Endothelial cell of hepatic sinusoid (primary cell): Measurements from ENCODE around the gene CACNA1C.

ENCODE experiments used
- in situ Hi-C: cut with HindIII; loops from 2 replicates; pipeline ENCODE4 v1.10.0; 2017; ENCODE audit warnings: low sequenced_read_pairs

The CACNA1C gene

DNA sequence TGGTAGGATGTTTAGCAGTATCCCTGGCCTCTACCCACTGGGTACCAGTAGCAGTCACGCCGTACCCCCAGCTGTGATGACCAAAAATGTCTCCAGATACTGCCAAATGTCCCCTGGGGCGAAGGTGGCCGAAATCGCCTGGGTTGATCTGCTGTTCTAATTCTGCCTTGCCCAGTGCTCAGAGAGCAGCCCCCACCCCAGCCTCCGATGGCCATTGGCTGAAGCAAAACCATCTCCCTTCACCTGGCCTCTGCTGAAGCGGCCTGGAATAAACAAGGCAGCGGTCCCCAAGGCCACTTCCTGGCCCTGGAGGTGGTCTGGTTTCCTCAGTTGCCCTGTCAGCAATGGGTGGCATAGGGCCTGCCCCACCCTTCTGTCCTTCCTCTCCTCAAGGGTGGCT is 298.4 kb downstream of the CACNA1C start:
- in situ Hi-C loops, result no loop called here

GRCh38 chr12:2352203-2352602 is 299.4 kb downstream of the CACNA1C start:
- in situ Hi-C loops, result no loop called here

- in situ Hi-C loops, result no loop called here
These were observed 300.5 kb downstream of the CACNA1C start for GRCh38 chr12:2353281-2353680.

DNA sequence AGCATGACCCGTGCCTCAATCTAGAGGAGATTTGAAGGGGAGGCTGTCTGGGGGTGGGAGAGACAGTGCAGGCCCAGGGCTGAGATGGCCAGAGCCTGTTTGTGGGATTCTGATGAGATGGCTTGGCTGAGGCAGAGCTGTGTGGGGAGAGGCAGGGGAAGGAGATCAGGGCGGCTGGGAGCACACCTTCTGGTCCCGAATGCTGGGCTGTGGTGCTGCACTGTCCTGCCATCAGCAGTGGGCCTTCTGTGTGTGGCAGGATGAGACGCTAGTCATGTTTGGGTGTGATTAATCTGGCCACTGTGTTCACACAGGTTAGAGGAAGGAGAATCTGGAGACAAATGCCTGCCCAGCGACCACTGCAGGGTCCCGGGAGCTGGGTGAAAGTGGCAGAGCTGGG is 300.9 kb downstream of the CACNA1C start:
- in situ Hi-C loops, result no loop called here

- in situ Hi-C loops, result no loop called here
These were observed 301.6 kb downstream of the CACNA1C start for GRCh38 chr12:2354151-2354991.

DNA sequence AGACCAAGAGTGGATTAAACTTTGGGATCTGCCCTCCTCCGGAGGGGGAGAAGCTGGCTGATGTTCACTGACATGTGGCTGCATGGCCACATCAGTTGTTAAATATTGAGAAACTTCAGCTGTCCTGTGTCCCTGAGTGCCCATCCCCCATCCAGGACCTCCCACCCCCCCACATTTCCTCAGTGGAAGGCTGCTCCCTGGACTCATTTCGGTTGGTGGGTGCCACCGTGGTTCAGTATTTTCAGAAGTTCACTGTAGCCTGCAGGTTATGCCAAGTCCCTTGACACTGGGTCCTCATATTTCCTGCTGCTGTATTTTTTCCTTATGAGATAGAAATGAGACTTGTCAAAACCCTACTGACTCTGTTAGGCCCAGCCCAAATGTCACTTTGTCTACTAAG is 302.4 kb downstream of the CACNA1C start:
- in situ Hi-C loops, result loop anchor here (5.0 kb wide), 1 partner anchor 42 kb away; no protein-coding TSS in a partner anchor

- in situ Hi-C loops, result loop anchor here (5.0 kb wide), 1 partner anchor 42 kb away; no protein-coding TSS in a partner anchor
These were observed 302.8 kb downstream of the CACNA1C start for GRCh38 chr12:2355604-2356003.

- in situ Hi-C loops, result loop anchor here (5.0 kb wide), 1 partner anchor 41 kb away; no protein-coding TSS in a partner anchor
These were observed 303.9 kb downstream of the CACNA1C start for GRCh38 chr12:2356601-2357125.

DNA sequence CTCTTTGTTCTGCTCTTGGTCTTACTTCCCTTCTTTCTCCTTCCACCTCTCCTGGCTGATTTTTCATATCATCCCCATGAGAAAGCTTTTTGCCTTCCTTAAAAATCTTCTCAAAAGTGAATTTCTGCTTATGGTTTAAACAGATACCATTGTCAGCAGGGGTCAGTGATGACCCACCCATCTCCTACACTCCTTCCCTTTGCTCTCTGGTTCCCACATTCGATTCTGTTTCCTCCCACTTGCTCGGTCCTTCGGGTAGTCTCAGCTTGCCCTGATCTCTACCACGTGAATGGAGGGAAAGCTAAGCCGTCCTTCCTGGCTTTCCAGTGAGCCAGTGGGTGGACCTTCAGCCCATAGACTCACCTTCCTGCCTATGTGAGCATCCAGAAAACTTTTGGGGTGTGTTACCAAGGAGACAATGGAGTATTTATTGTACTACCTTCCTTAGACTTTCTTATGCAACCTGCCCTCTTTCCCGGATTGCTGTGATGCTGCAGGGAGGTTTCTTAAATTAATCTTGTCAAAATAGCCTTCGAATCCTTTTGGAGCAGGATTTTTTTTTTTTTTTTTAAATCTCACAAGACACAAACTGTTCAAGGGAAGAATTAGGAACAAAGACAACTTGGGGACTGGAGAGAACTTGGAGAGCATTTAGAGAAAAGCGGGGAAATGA is 306.3 kb downstream of the CACNA1C start:
- in situ Hi-C loops, result loop anchor here (5.0 kb wide), 1 partner anchor 38 kb away; no protein-coding TSS in a partner anchor

GRCh38 chr12:2359725-2360629 is 307.2 kb downstream of the CACNA1C start:
- in situ Hi-C loops, result loop anchor here (5.0 kb wide), 1 partner anchor 37 kb away; no protein-coding TSS in a partner anchor

GRCh38 chr12:2360630-2361170 is 307.9 kb downstream of the CACNA1C start:
- in situ Hi-C loops, result no loop called here

GRCh38 chr12:2363836-2364609 is 311.2 kb downstream of the CACNA1C start:
- in situ Hi-C loops, result no loop called here

DNA sequence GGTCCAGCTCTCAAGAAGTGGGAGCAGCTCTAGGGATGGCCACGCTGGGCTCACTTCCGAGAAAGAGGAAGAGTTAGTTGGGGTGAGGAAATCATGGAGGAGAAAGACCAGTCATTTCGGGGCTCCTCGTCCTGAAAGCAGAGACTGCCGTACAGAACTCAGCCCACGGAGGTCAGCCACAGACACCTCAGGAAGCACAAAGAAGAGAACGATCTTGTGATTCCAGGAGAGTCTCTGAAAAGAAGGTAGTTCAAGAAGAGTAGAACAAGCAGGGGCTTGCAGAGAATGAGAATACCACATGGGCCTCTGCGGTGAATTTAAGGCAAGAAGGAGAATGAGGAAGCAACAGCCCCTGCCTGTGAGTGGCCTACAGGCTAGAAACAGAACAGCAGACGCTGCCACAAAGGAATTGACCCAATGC is 311.9 kb downstream of the CACNA1C start:
- in situ Hi-C loops, result no loop called here

GRCh38 chr12:2366711-2367110 is 313.9 kb downstream of the CACNA1C start:
- in situ Hi-C loops, result no loop called here

DNA sequence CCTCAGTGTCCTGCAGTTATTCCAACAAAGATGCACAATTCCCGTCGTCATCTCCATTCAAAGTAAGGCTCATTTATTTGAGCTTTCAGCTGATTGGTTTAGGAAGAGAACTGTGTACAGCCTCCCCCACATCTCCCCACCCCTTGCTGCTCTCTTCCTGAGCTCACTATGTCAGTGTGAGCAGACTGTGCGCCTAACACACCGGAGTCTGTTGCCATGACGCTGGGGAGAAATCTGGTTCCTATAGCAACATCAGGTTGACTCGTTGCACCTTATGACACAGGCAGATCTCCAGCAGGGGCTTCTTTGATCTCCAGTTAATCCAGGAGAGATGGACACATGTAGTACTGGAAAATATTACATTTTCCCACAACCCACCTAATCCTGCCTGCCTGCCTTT is 319.4 kb downstream of the CACNA1C start:
- in situ Hi-C loops, result no loop called here

DNA sequence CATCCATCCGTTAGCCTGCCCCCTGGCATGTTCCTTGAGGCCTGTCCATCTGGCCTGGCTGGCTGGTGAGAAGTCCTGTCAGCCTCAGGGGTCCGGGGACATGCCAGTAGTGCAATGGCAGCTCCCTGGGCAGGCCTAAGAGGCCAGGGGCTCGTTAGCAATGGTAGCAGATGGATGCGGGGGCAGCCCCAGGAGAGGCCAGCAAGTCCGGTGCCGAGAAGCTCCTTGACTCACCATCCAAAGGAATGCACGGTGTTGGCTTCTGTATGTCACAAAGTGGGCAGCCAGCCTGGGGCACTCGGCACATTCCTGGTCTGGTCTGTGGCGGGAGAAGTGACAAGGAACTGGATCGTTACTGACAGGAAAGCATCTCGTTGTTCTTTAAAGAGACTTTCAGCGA is 319.9 kb downstream of the CACNA1C start:
- in situ Hi-C loops, result no loop called here

DNA sequence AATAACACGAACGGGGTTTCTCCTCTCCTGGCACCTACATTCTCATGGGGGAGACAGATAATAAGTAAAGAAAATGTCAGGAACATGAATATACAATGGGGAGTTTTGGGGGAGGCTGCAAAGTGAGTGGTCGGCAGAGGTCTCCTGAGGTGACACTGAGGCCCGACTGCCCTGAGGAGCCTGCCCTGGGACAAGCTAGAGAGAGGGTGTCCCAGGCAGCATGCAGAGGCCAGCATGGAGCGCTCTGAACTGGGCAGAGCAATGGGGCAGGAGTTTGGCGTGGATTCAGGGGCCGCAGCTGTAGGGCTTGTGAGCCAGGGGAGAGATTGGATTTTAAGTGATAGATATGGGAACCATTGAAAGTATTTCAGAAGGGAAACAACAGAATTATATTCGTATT is 320.5 kb downstream of the CACNA1C start:
- in situ Hi-C loops, result no loop called here

- in situ Hi-C loops, result no loop called here
These were observed 321.5 kb downstream of the CACNA1C start for GRCh38 chr12:2374092-2374906.

GRCh38 chr12:2375871-2376270 is 323.1 kb downstream of the CACNA1C start:
- in situ Hi-C loops, result loop anchor here (5.0 kb wide), 1 partner anchor 64 kb away; no protein-coding TSS in a partner anchor
